ENCODE results near the gene LYST.
"Not testable (repeated sequence)": the region's sequence is repeated elsewhere in the genome, so short reads cannot be mapped to it uniquely, and the experiment has no call there.

Gene LYST

GRCh38 chr1:235639226-235640205 is 227.2 kb downstream of the LYST start:
- DNase-seq (ENCODE audit: low read depth in 2 of 2), result no peak

- DNase-seq (ENCODE audit: low read depth in 2 of 2), result not testable (repeated sequence)
These were observed 228.1 kb downstream of the LYST start for GRCh38 chr1:235638612-235639011.

GRCh38 chr1:235637756-235638534 is 228.8 kb downstream of the LYST start:
- DNase-seq (ENCODE audit: low read depth in 2 of 2), result no peak

GRCh38 chr1:235635938-235636662 is 230.6 kb downstream of the LYST start:
- DNase-seq (ENCODE audit: low read depth in 2 of 2), result no peak

GRCh38 chr1:235632506-235633401 is 234.0 kb downstream of the LYST start:
- no peak for DNase-seq (ENCODE audit: low read depth in 2 of 2)

GRCh38 chr1:235631816-235632215 is 234.9 kb downstream of the LYST start:
- no peak for DNase-seq (ENCODE audit: low read depth in 2 of 2)

GRCh38 chr1:235628316-235629005 is 238.2 kb downstream of the LYST start:
- DNase-seq (ENCODE audit: low read depth in 2 of 2), result no peak

- DNase-seq (ENCODE audit: low read depth in 2 of 2), result no peak
These were observed 240.9 kb downstream of the LYST start for GRCh38 chr1:235625831-235626230.

GRCh38 chr1:235625340-235625739 is 241.4 kb downstream of the LYST start:
- no peak for DNase-seq (ENCODE audit: low read depth in 2 of 2)

- no peak for DNase-seq (ENCODE audit: low read depth in 2 of 2)
These were observed 241.9 kb downstream of the LYST start for GRCh38 chr1:235624721-235625333.

- DNase-seq (ENCODE audit: low read depth in 2 of 2), result no peak
These were observed 243.5 kb downstream of the LYST start for GRCh38 chr1:235622936-235623779.

- DNase-seq (ENCODE audit: low read depth in 2 of 2), result not testable (repeated sequence)
These were observed 247.6 kb downstream of the LYST start for GRCh38 chr1:235619149-235619548.

- no peak for DNase-seq (ENCODE audit: low read depth in 2 of 2)
These were observed 248.9 kb downstream of the LYST start for GRCh38 chr1:235617808-235618207.

- no peak for DNase-seq (ENCODE audit: low read depth in 2 of 2)
These were observed 249.6 kb downstream of the LYST start for GRCh38 chr1:235617140-235617539.

GRCh38 chr1:235614442-235614954 is 252.2 kb downstream of the LYST start:
- no peak for DNase-seq (ENCODE audit: low read depth in 2 of 2)

GRCh38 chr1:235613602-235614001 is 253.1 kb downstream of the LYST start:
- DNase-seq (ENCODE audit: low read depth in 2 of 2), result no peak

GRCh38 chr1:235612761-235613160 is 253.9 kb downstream of the LYST start:
- DNase-seq (ENCODE audit: low read depth in 2 of 2), result no peak

All from stimulated activated CD8-positive, alpha-beta memory T cell treated with anti-CD3 and anti-CD28 coated beads, Interleukin-2, amount 100 ng/mL, for 1 hour (primary cell).